Gastrocnemius medialis (tissue), 4 donors: Measurements from ENCODE around the gene ADARB2. TPM values are rescaled to one million over a fixed set of nuclear protein-coding genes. Genes with fewer than 3 reads are reported as not detected.
"Not testable (repeated sequence)": the region's sequence is repeated elsewhere in the genome, so short reads cannot be mapped to it uniquely, and the experiment has no call there.

Source experiments
- ATAC-seq, 2 donors: fragments of 150-250 bp; one replicate each; pipeline ENCODE4 v1.9.1; 2016
- DNase-seq, 2 donors: peaks; one replicate each; pipeline ENCODE4 v3.0.0-alpha.2; 2019
- H3K27ac ChIP-seq, 4 donors: fragments of 200-600 bp; sonication (generic); 1 replicate in 1 of 4; 2 replicates in 3 of 4; pipeline ENCODE4 v1.5.1; 2016 to 2018; ENCODE audit warnings: mild to moderate bottlenecking in 2 of 4, moderate library complexity in 1 of 4
- H3K27me3 ChIP-seq, 3 donors: fragments of 200-600 bp; sonication (generic) in 2 of 3; 1 replicate in 1 of 3; 2 replicates in 2 of 3; pipeline versions ENCODE4 v1.5.1 to v1.6.0; 2016 to 2019; ENCODE audit warnings: mild to moderate bottlenecking in 1 of 3, moderate library complexity in 1 of 3
- H3K36me3 ChIP-seq, 2 donors: fragments of 200-600 bp; sonication (generic) in 1 of 2; one replicate each; pipeline ENCODE4 v1.5.1; 2017 to 2018
- H3K4me1 ChIP-seq, 2 donors: fragments of 200-600 bp; sonication (generic) in 1 of 2; one replicate each; pipeline ENCODE4 v1.5.1; 2016 to 2017; ENCODE audit warnings: mild to moderate bottlenecking in 2 of 2
- H3K4me3 ChIP-seq, 4 donors: fragments of 200-600 bp; sonication (generic) in 3 of 4; 1 replicate in 1 of 4; 2 replicates in 3 of 4; pipeline ENCODE4 v1.5.1; 2016 to 2019; ENCODE audit warnings: mild to moderate bottlenecking in 2 of 4
- H3K9me3 ChIP-seq, 3 donors: fragments of 200-600 bp; sonication (generic) in 2 of 3; 1 replicate in 1 of 3; 2 replicates in 2 of 3; pipeline ENCODE4 v1.5.1; 2016 to 2019
- POLR2A ChIP-seq, 2 donors: fragments of 450-650 bp; IDR thresholded peaks; one replicate each; pipeline ENCODE4 v1.6.1; 2017; ENCODE audit warnings: antibody characterized with exemption in 2 of 2, mild to moderate bottlenecking in 2 of 2, moderate library complexity in 2 of 2
- in situ Hi-C, 4 donors: fragments of 200-750 bp; cut with MboI; loops; one replicate each; pipeline versions ENCODE4 v1.15.0 to v1.8.0; 2017; ENCODE audit warnings: low sequenced_read_pairs in 4 of 4
- intact Hi-C: fragments of 100-400 bp; cut with DNase I; formaldehyde crosslinking; loops from one replicate; pipeline ENCODE4 v1.15.1; 2023; ENCODE audit warnings: low total_unique reads
- total RNA-seq, 4 donors: library from RNA; depleted of rRNA; stranded (reverse); fragments of >200 nt; gene quantifications; one replicate each; pipeline versions ENCODE4 v1.1.0 to v1.2.3, GENCODE V29; 2016
- TF ChIP-seq, protein P1 (sequence below), 5 experiments: fragments of 450-650 bp in 3 of 5; fragments of 200-600 bp in 2 of 5; sonication (generic) in 2 of 5; IDR thresholded peaks in 4 of 5; conservative IDR thresholded peaks in 1 of 5; 1 replicate in 4 of 5; 2 replicates in 1 of 5; pipeline ENCODE4 v1.5.1; 2016 to 2019; ENCODE audit warnings: antibody characterized with exemption in 5 of 5, mild to moderate bottlenecking in 3 of 5, moderate library complexity in 3 of 5

ADARB2 gene
- total RNA-seq, 4 donors from 2014 or later: 0.07 to 0.87 (median 0.10) TPM

DNA sequence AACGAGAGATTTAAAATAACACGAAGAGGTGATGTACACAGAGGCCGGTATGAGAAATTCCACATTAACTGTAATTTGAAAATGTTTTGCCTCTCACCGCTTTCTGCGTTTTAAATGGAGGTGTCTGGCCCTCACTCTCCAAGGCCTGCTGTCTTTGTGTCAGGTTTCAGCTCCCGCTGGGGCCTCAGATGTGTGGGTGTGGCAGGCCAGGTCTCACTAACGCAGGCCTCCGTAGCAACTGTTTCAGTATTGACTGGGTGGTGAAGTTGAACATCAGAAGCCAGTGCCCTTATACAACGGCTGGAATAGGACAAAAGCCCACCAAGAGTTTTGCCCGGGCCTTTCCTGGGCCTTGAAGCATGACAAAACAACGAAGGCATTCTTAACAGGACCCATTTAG, 303.1 kb downstream of the ADARB2 start:
- Histone ChIP-seq H3K4me3 (no peak overlapping the region), H3K36me3 (no peaks in the 10 kb centered on the region), H3K4me1 (no peaks in the 10 kb centered on the region), H3K27ac (no peak overlapping the region), H3K9me3 (no peaks in the 10 kb centered on the region), H3K27me3 (no peaks in the 10 kb centered on the region)
- intact Hi-C loops (loop anchor here (5.0 kb wide), 1 partner anchor 48 kb away; no protein-coding TSS in a partner anchor), in situ Hi-C loops (no loop called here)
- no peak for TF ChIP-seq POLR2A (IDR thresholded peaks at IDR 0.05)
- TF ChIP-seq, protein P1, sequence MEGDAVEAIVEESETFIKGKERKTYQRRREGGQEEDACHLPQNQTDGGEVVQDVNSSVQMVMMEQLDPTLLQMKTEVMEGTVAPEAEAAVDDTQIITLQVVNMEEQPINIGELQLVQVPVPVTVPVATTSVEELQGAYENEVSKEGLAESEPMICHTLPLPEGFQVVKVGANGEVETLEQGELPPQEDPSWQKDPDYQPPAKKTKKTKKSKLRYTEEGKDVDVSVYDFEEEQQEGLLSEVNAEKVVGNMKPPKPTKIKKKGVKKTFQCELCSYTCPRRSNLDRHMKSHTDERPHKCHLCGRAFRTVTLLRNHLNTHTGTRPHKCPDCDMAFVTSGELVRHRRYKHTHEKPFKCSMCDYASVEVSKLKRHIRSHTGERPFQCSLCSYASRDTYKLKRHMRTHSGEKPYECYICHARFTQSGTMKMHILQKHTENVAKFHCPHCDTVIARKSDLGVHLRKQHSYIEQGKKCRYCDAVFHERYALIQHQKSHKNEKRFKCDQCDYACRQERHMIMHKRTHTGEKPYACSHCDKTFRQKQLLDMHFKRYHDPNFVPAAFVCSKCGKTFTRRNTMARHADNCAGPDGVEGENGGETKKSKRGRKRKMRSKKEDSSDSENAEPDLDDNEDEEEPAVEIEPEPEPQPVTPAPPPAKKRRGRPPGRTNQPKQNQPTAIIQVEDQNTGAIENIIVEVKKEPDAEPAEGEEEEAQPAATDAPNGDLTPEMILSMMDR (IDR thresholded peaks at IDR 0.05 in 4 of 5, conservative IDR thresholded peaks at IDR 0.05 in 1 of 5): no peak
- ATAC-seq: no peak
- DNase-seq: no peak

DNA sequence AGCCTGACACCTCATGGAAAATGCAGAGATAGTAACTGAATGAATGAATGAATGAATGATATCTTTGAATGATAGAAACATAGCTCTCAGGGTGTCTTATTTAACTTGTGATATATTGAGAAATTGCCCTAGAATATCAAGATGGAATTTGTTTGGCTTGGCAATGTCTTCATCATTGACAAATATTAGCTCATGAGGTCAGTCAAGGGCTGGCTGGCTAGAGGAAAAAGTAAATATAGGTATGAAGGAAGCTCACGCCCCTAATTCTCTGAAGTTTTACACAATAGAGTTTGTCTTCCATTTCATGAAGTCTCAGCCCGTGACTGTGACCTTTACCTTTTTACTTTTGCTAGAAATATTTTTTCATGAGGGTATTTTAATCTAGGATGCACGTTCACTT, 305.2 kb downstream of the ADARB2 start:
- TF ChIP-seq POLR2A (IDR thresholded peaks at IDR 0.05): no peak
- TF ChIP-seq, protein P1 (IDR thresholded peaks at IDR 0.05 in 4 of 5, conservative IDR thresholded peaks at IDR 0.05 in 1 of 5): no peak
- DNase-seq (no peak), ATAC-seq (no peak)
- no peak overlapping the region for H3K27ac ChIP-seq
- H3K27me3 ChIP-seq: no peaks in the 10 kb centered on the region
- H3K4me3 ChIP-seq: no peak overlapping the region
- no peaks in the 10 kb centered on the region for H3K9me3 ChIP-seq
- no peaks in the 10 kb centered on the region for H3K4me1 ChIP-seq
- H3K36me3 ChIP-seq: no peaks in the 10 kb centered on the region
- in situ Hi-C loops (no loop called here), intact Hi-C loops (loop anchor here (5.0 kb wide), 1 partner anchor 50 kb away; no protein-coding TSS in a partner anchor)

DNA sequence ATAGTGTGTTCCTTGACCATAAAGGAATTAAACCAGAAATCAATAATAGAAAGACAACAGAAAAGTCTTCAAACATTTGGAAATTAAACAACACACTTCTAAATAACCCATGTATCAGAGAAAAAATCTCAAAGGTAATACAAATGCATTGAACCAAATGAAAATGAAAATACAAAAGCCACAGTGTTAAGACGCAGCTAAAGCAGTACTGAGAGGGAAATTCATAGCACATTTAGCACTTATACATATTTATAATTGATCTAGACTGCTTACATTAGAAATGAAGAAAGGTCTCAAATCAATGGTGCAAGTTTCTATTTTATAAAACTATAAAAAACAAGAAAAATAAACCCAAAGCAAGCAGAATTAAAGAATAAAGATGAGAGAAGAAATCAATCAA, 306.1 kb downstream of the ADARB2 start:
- Histone ChIP-seq H3K4me1 (no peaks in the 10 kb centered on the region), H3K9me3 (no peaks in the 10 kb centered on the region), H3K27ac (no peak overlapping the region), H3K27me3 (no peaks in the 10 kb centered on the region), H3K36me3 (no peaks in the 10 kb centered on the region), H3K4me3 (no peak overlapping the region)
- no peak for DNase-seq
- ATAC-seq: no peak
- in situ Hi-C loops (no loop called here), intact Hi-C loops (loop anchor here (5.0 kb wide), 1 partner anchor 51 kb away; no protein-coding TSS in a partner anchor)
- TF ChIP-seq, protein P1 (IDR thresholded peaks at IDR 0.05 in 4 of 5, conservative IDR thresholded peaks at IDR 0.05 in 1 of 5): no peak

DNA sequence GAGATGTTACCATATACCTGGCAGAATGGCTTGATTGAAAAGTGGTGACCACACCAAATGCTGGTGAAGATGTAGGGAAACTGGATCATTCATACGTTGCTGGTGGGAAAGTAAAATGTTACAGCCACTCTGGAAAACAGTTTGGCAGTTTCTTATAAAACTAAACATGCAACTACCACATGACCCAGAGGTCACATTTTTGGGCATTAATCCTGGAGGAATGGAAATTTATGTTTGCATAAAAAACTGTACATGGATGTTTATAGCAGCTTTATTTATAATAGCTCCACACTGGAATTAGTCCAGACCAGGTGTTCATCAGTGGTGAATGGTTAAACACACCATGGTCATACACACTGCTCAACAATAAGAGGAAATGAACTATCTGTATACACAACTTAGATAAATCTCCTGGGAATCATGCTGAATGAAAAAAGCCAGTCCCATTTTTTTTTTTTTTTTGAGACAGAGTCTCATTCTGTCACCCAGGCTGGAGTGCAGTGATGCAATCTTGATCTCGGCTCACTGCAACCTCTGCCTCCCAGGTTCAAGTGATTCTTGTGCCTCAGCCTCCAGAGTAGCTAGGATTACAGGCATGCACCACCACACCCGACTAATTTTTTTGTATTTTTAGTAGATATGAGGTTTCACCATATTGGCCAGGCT, 309.7 kb downstream of the ADARB2 start:
- intact Hi-C loops, H3K27ac ChIP-seq, H3K36me3 ChIP-seq, H3K4me3 ChIP-seq, in situ Hi-C loops, H3K4me1 ChIP-seq, DNase-seq, ATAC-seq, H3K27me3 ChIP-seq, H3K9me3 ChIP-seq: not testable (repeated sequence)

DNA sequence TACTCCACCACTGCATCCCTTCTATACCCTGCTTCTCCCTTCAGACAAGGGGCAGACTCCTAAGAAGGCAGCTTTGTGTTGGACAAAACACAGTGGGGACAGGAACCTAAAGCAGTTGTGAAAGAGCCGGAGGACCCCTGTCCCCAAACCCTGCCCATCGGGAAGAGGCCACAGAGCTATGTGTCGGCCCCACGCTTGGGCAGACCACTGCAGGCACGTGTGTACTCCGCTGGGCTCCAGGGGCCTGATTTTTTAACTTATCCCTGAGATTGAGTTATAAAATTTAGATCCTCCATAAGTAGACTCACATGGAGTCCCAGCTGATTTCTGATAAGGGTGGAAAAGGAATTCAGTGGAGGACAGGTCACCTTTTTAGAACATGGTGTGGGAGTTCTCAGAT, 310.5 kb downstream of the ADARB2 start:
- no peak for DNase-seq
- Histone ChIP-seq H3K4me1 (no peaks in the 10 kb centered on the region), H3K36me3 (no peaks in the 10 kb centered on the region), H3K27me3 (no peaks in the 10 kb centered on the region), H3K27ac (no peak overlapping the region), H3K9me3 (no peaks in the 10 kb centered on the region), H3K4me3 (no peak overlapping the region)
- intact Hi-C loops: no loop called here
- ATAC-seq: no peak
- in situ Hi-C loops: no loop called here
- no peak for TF ChIP-seq POLR2A (IDR thresholded peaks at IDR 0.05)
- TF ChIP-seq, protein P1 (IDR thresholded peaks at IDR 0.05 in 4 of 5, conservative IDR thresholded peaks at IDR 0.05 in 1 of 5): no peak
